Ishikawa (cell line): ENCODE measurements around the gene FABP6.

Experiments used
- CREB1 ChIP-seq: IDR thresholded peaks from 2 replicates; pipeline ENCODE4 v1.6.1; 2012; ENCODE audit warnings: low read depth
- EGR1 ChIP-seq: IDR thresholded peaks from 2 replicates; pipeline ENCODE4 v1.6.1; 2012
- EP300 ChIP-seq: IDR thresholded peaks from 2 replicates; pipeline ENCODE4 v1.6.1; 2012; ENCODE audit warnings: borderline replicate concordance
- FOXM1 ChIP-seq: IDR thresholded peaks from 2 replicates; pipeline ENCODE4 v1.6.1; 2012; ENCODE audit warnings: low read depth, borderline replicate concordance
- MAX ChIP-seq: IDR thresholded peaks from 2 replicates; pipeline ENCODE4 v1.6.1; 2012
- RAD21 ChIP-seq: IDR thresholded peaks from 2 replicates; pipeline ENCODE4 v1.6.1; 2012; ENCODE audit warnings: low read depth
- REST ChIP-seq: IDR thresholded peaks from 2 replicates; pipeline ENCODE4 v1.6.1; 2012; ENCODE audit warnings: low read depth, mild to moderate bottlenecking
- TAF1 ChIP-seq: IDR thresholded peaks from 2 replicates; pipeline ENCODE4 v1.6.1; 2012; ENCODE audit warnings: low read depth, mild to moderate bottlenecking
- TEAD4 ChIP-seq: IDR thresholded peaks from 2 replicates; pipeline ENCODE4 v1.6.1; 2012
- USF1 ChIP-seq: IDR thresholded peaks from 2 replicates; pipeline ENCODE4 v1.6.1; 2012

GRCh38 chr5:160197341-160198144, 31.8 kb upstream of the FABP6 start:
- TF ChIP-seq CREB1: no peak
- TF ChIP-seq TEAD4: no peak
- no peak for TF ChIP-seq FOXM1
- no peak for TF ChIP-seq EGR1
- TF ChIP-seq EP300: no peak
- no peak for TF ChIP-seq USF1
- TF ChIP-seq MAX: no peak
- TF ChIP-seq REST: no peak
- no peak for TF ChIP-seq TAF1
- TF ChIP-seq RAD21: no peak
